Panc1 (cell line): ENCODE results near the gene VDR. TPM values are rescaled to one million over a fixed set of nuclear protein-coding genes. Genes with fewer than 3 reads are reported as not detected.

ENCODE experiments used
- ATAC-seq: fragments of 200-7000 bp; cut with Tn5 transposase; 2 replicates; pipeline ENCODE4 v1.9.1; 2020; ENCODE audit warnings: mild to moderate bottlenecking, moderate library complexity
- BruUV-seq: library from RNA; stranded (reverse); fragments of 400-500 nt; replicated peaks from 2 replicates; lab custom pipeline; 2021; lab: Mats Ljungman, UMichigan
- CTCF ChIA-PET: fragments of 300-600 bp; sonication (Branson Sonifier 250); formaldehyde crosslinking; loops from one replicate; lab custom pipeline; 2022; ENCODE audit warnings: antibody characterized with exemption; lab: Charles Lee
- POLR2A ChIA-PET: fragments of 300-600 bp; sonication (Branson Sonifier 250); formaldehyde crosslinking; loops from one replicate; lab custom pipeline; 2022; ENCODE audit warnings: antibody characterized with exemption; lab: Charles Lee
- DNase-seq: peaks from one replicate; pipeline ENCODE4 v3.0.0-alpha.2; 2010; ENCODE audit warnings: low read depth, low spot score
- H3K27ac ChIP-seq: 2 replicates; pipeline ENCODE4 v1.5.1; 2011; ENCODE audit warnings: mild to moderate bottlenecking, low read length, inconsistent platforms
- H3K27me3 ChIP-seq: fragments of 200-500 bp; sonication (Bioruptor generic); 2 replicates; pipeline ENCODE4 v1.6.0; 2014; ENCODE audit warnings: low read length, inconsistent platforms; ENCODE audit not compliant: control insufficient read depth, insufficient read depth
- H3K36me3 ChIP-seq: fragments of 200-500 bp; sonication (Bioruptor generic); 2 replicates; pipeline ENCODE4 v1.5.1; 2014; ENCODE audit warnings: inconsistent platforms, mild to moderate bottlenecking, low read length, moderate library complexity; ENCODE audit not compliant: control insufficient read depth, insufficient read depth
- H3K4me1 ChIP-seq: 2 replicates; pipeline ENCODE4 v1.5.1; 2011; ENCODE audit warnings: inconsistent platforms, mild to moderate bottlenecking, low read length, moderate library complexity; ENCODE audit not compliant: control insufficient read depth, insufficient read depth
- H3K4me3 ChIP-seq, 2 experiments: 2 replicates each; pipeline ENCODE4 v1.5.1; 2011 to 2012; ENCODE audit warnings: low read depth in 2 of 2, low read length in 2 of 2, mild to moderate bottlenecking in 2 of 2, inconsistent platforms in 1 of 2, moderate library complexity in 1 of 2
- H3K9me3 ChIP-seq: fragments of 200-500 bp; sonication (Bioruptor generic); 2 replicates; pipeline ENCODE4 v1.5.1; 2014; ENCODE audit warnings: low read depth, mild to moderate bottlenecking, inconsistent platforms, low read length, moderate library complexity; ENCODE audit not compliant: control insufficient read depth, insufficient read depth
- CTCF ChIP-seq: fragments of 450-650 bp; IDR thresholded peaks from 2 replicates; pipeline ENCODE4 v1.5.1; 2017; ENCODE audit warnings: mild to moderate bottlenecking
- POLR2AphosphoS5 ChIP-seq: IDR thresholded peaks from 2 replicates; pipeline ENCODE4 v1.6.1; 2012; ENCODE audit warnings: mild to moderate bottlenecking, low read depth, low read length, moderate library complexity
- REST ChIP-seq, 2 experiments: IDR thresholded peaks; 2 replicates each; pipeline ENCODE4 v1.6.1; 2011 to 2012; ENCODE audit warnings: low read depth in 2 of 2, control low read depth in 1 of 2, low read length in 1 of 2, mild to moderate bottlenecking in 1 of 2, moderate library complexity in 1 of 2; ENCODE audit not compliant: insufficient read depth in 1 of 2
- SIN3A ChIP-seq: IDR thresholded peaks from 2 replicates; pipeline ENCODE4 v1.6.1; 2012; ENCODE audit warnings: low read depth, mild to moderate bottlenecking, low read length, moderate library complexity, borderline replicate concordance; ENCODE audit not compliant: insufficient read depth
- TCF7L2 ChIP-seq: IDR thresholded peaks from 2 replicates; pipeline ENCODE4 v1.6.1; 2011; ENCODE audit warnings: mild to moderate bottlenecking, low read depth, low read length, inconsistent platforms
- in situ Hi-C: cut with HindIII; loops from 2 replicates; pipeline ENCODE4 v1.10.0; 2016; ENCODE audit warnings: low sequenced_read_pairs, low pct_unique_long_range_greater_than_20kb
- intact Hi-C: fragments of 100-400 bp; cut with micrococcal nuclease; formaldehyde crosslinking; loops from one replicate; pipeline ENCODE4 v1.10.0; 2022; ENCODE audit not compliant: unreplicated experiment
- total RNA-seq: library from RNA; stranded (reverse); gene quantifications from one replicate; pipeline ENCODE4 v1.2.1, GENCODE V29; 2021; ENCODE audit not compliant: unreplicated experiment

The VDR gene
- total RNA-seq, 1 experiment from 2014 or later = 3.0 TPM

GRCh38 chr12:47908738-47909137 is 3.9 kb upstream of the VDR start:
- no TSS peak for BruUV-seq
- Histone ChIP-seq H3K4me1 (peaks cover 7% of the 10 kb centered on the region; the same call in 1 of the 2 replicates), H3K4me3 (no peak overlapping the region), H3K27me3 (peaks cover 27% of the 10 kb centered on the region), H3K36me3 (no peaks in the 10 kb centered on the region), H3K9me3 (no peaks in the 10 kb centered on the region), H3K27ac (no peak overlapping the region)
- in situ Hi-C loops = no loop called here
- TF ChIP-seq REST (IDR thresholded peaks at IDR 0.05; ENCODE audit: insufficient read depth in 1 of 2, low read depth in 2 of 2, low read length in 1 of 2) (no peak), POLR2AphosphoS5 (no peak), CTCF (no peak), SIN3A (no peak), TCF7L2 (no peak)
- ChIA-PET CTCF (no interaction called here), POLR2A (no interaction called here)
- ATAC-seq (no peak), DNase-seq (no peak)
- intact Hi-C loops = no loop called here

- no TSS peak for BruUV-seq
- ChIA-PET POLR2A (no interaction called here), CTCF (no interaction called here)
- TF ChIP-seq CTCF = no peak
- TF ChIP-seq POLR2AphosphoS5 = no peak
- TF ChIP-seq REST (IDR thresholded peaks at IDR 0.05; ENCODE audit: insufficient read depth in 1 of 2, low read depth in 2 of 2, low read length in 1 of 2) = no peak
- TF ChIP-seq TCF7L2 = no peak
- TF ChIP-seq SIN3A = no peak
- no peak for DNase-seq
- H3K27me3 ChIP-seq = peaks cover 23% of the 10 kb centered on the region
- intact Hi-C loops (no loop called here), in situ Hi-C loops (no loop called here)
- no peaks in the 10 kb centered on the region for H3K36me3 ChIP-seq
- no peak overlapping the region for H3K27ac ChIP-seq
- H3K4me1 ChIP-seq = peaks cover 10% of the 10 kb centered on the region; the same call in 1 of the 2 replicates
- ATAC-seq = no peak
- no peaks in the 10 kb centered on the region for H3K9me3 ChIP-seq
- no peak overlapping the region for H3K4me3 ChIP-seq
These were observed 3.2 kb upstream of the VDR start for GRCh38 chr12:47907851-47908454.
